ENCODE results near the gene FTCD. TPM values are rescaled to one million over a fixed set of nuclear protein-coding genes. Genes with fewer than 3 reads are reported as not detected.
A peak's percentile ranks its signal among the peaks of the same experiment; 100 is the strongest.
"Not testable (repeated sequence)": the region's sequence is repeated elsewhere in the genome, so short reads cannot be mapped to it uniquely, and the experiment has no call there.

FTCD gene
- 1.4 and 1.8 TPM in 2 replicates for total RNA-seq
- long read RNA-seq, result 0 reads

- no peak for TF ChIP-seq CTCF (conservative IDR thresholded peaks at IDR 0.05)
- H3K4me3 Mint-ChIP-seq, result no peak within 1 kb of the TSS
- peaks cover 12% of the 10 kb centered on the region for H3K4me1 Mint-ChIP-seq
- no peak for DNase-seq (ENCODE audit: low read depth, low spot score)
- no peaks in the 10 kb centered on the region for H3K9me3 Mint-ChIP-seq
- H3K27ac Mint-ChIP-seq (ENCODE audit: unreplicated experiment), result peak within 1 kb of the TSS; percentile 96
- H3K36me3 Mint-ChIP-seq (ENCODE audit: low read depth), result no peaks in the 10 kb centered on the region
- H3K27me3 Mint-ChIP-seq (ENCODE audit: low read depth), result no peaks in the 10 kb centered on the region
Measured at GRCh38 chr21:46155514-46156377, at the start of gene FTCD. Gene FTCD (minus strand): TSS chr21:46155579. CDS start chr21:46155523, 56 bp downstream.

GRCh38 chr21:46205166-46205565 is 49.8 kb upstream of the FTCD start:
- no peaks in the 10 kb centered on the region for H3K9me3 Mint-ChIP-seq
- H3K36me3 Mint-ChIP-seq (ENCODE audit: low read depth), result peaks cover 19% of the 10 kb centered on the region
- H3K27me3 Mint-ChIP-seq (ENCODE audit: low read depth), result no peaks in the 10 kb centered on the region
- H3K27ac Mint-ChIP-seq (ENCODE audit: unreplicated experiment), result no peak overlapping the region
- peaks cover 6% of the 10 kb centered on the region for H3K4me1 Mint-ChIP-seq
- no peak overlapping the region for H3K4me3 Mint-ChIP-seq
- no peak for TF ChIP-seq CTCF (conservative IDR thresholded peaks at IDR 0.05)
- DNase-seq (ENCODE audit: low read depth, low spot score), result no peak

- peaks cover 3% of the 10 kb centered on the region for H3K9me3 Mint-ChIP-seq
- H3K4me1 Mint-ChIP-seq, result peaks cover 6% of the 10 kb centered on the region
- H3K4me3 Mint-ChIP-seq, result no peak overlapping the region
- TF ChIP-seq CTCF (conservative IDR thresholded peaks at IDR 0.05), result no peak
- no peak for DNase-seq (ENCODE audit: low read depth, low spot score)
- no peaks in the 10 kb centered on the region for H3K27me3 Mint-ChIP-seq (ENCODE audit: low read depth)
- peak overlapping the region; percentile 85 for H3K27ac Mint-ChIP-seq (ENCODE audit: unreplicated experiment)
- peaks cover 36% of the 10 kb centered on the region for H3K36me3 Mint-ChIP-seq (ENCODE audit: low read depth)
Measured at GRCh38 chr21:46203203-46203600, 47.8 kb upstream of the FTCD start.

- H3K27ac Mint-ChIP-seq (ENCODE audit: unreplicated experiment), result no peak overlapping the region
- no peaks in the 10 kb centered on the region for H3K27me3 Mint-ChIP-seq (ENCODE audit: low read depth)
- TF ChIP-seq CTCF (conservative IDR thresholded peaks at IDR 0.05), result no peak
- peaks cover 32% of the 10 kb centered on the region for H3K36me3 Mint-ChIP-seq (ENCODE audit: low read depth)
- peaks cover 3% of the 10 kb centered on the region for H3K9me3 Mint-ChIP-seq
- peaks cover 6% of the 10 kb centered on the region for H3K4me1 Mint-ChIP-seq
- DNase-seq (ENCODE audit: low read depth, low spot score), result no peak
- no peak overlapping the region for H3K4me3 Mint-ChIP-seq
Measured at GRCh38 chr21:46202592-46203202, 47.3 kb upstream of the FTCD start.

- not testable (repeated sequence) for H3K4me3 Mint-ChIP-seq; H3K9me3 Mint-ChIP-seq; H3K27ac Mint-ChIP-seq (ENCODE audit: unreplicated experiment); H3K4me1 Mint-ChIP-seq; DNase-seq (ENCODE audit: low read depth, low spot score); H3K27me3 Mint-ChIP-seq (ENCODE audit: low read depth)
- H3K36me3 Mint-ChIP-seq (ENCODE audit: low read depth), result peaks cover 35% of the 10 kb centered on the region
Measured at GRCh38 chr21:46200877-46201803, 45.8 kb upstream of the FTCD start.
